NCI-H2196 (cell line): ENCODE results near the gene ALOX15B.
A peak's percentile ranks its signal among the peaks of the same experiment; 100 is the strongest.
"Not testable (repeated sequence)": the region's sequence is repeated elsewhere in the genome, so short reads cannot be mapped to it uniquely, and the experiment has no call there.

ENCODE experiments used
- DNase-seq: peaks from one replicate; lab custom pipeline; 2025; ENCODE audit not compliant: unreplicated experiment; lab: John Stamatoyannopoulos, UW

Gene ALOX15B

DNA sequence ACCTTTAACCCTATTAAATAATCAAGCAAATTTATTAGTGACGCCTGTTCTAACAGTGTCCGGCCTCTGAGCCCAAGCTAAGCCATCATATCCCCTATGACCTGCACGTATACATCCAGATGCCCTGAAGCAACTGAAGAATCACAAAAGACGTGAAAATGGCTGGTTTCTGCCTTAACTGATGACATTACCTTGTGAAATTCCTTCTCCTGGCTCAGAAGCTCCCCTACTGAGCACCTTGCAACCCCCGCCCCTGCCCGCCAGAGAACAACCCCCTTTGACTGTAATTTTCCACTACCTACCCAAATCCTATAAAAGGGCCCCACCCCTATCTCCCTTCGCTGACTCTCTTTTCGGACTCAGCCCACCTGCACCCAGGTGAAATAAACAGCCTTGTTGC lies 23.0 kb downstream of the ALOX15B start:
- DNase-seq, result not testable (repeated sequence)

DNA sequence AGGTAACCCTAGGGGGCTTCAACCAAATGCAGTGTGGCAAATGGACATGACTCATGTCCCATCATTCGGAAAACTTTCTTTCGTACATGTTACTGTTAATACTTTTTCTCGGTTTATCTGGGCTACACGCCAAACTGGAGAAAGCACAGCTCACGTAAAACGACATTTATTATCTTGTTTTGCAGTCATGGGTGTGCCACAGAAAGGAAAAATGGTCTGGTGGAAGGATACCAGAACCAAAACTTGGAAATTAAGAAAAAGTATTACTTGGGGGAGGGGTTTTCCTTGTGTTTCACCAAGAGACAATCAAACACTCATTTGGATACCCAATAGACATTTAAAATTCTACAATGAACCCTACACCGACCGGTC lies 23.6 kb downstream of the ALOX15B start:
- DNase-seq, result no peak

DNA sequence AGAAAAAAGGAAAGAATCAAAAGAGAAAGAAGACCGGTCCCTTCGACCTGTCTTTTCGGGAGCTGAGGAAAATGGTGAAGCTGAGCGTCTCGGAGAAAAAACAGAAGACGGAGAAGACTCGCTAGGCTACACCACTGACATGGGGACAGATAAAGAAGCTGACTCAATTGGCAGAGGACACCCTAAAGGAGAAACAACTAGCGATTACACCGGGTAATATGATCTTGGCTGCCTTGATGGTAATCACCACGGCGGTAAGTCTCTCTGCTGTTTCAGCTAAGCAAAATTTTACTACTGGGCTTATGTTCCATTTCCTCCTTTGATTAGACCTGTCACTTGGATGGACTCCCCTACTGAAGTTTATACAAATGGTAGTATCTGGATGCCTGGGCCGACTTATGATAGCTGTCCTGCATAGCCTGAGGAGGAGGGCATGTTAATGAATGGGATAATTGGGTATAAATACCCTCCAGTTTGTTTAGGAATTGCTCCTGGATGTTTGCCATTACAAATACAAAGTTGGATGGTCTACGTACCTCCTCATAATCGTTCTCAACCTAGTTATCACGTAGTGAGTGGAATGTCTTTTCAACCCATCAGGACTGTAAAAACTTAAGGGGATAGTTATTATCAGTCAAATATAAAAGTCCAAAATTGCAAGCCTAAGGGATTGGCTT lies 24.1 kb downstream of the ALOX15B start:
- DNase-seq, result no peak

DNA sequence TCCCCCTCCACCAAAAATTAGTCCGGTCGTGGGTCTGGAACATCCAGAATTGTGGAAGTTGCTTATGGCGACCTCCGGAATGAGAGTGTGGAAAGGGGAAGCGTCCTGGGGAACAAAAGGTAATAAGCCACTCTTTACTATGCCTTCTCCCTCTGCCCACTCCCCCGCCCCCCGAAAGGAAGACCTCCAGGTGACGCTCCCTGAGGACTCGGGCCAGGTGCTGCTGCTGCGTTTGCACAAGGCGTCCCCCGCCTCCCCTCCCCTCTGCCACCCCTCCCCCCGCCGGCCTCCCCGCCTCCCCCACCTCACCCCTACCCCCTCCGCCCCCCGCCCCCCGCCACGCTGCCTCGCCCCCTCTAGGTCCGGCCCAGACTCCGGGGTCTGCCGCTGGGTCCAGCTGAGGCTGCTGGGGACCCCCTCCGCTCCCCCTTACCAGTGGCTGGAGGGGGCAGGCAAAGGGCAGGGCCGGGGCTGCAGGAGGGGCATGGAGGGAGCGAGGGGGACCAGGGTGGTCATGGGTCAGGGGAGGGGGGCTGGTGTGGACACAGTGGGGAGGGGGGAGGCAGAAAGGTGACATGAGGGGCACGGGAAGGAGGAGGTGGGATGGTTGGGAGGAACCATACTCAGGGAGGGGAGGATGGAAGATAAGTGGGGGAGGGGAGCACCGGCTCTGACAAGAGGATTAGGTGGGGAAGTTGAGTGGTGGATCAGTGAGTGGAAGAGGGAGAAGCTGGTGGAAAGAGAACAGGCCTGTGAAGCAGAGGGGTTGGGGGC lies 25.1 kb downstream of the ALOX15B start:
- no peak for DNase-seq

DNA sequence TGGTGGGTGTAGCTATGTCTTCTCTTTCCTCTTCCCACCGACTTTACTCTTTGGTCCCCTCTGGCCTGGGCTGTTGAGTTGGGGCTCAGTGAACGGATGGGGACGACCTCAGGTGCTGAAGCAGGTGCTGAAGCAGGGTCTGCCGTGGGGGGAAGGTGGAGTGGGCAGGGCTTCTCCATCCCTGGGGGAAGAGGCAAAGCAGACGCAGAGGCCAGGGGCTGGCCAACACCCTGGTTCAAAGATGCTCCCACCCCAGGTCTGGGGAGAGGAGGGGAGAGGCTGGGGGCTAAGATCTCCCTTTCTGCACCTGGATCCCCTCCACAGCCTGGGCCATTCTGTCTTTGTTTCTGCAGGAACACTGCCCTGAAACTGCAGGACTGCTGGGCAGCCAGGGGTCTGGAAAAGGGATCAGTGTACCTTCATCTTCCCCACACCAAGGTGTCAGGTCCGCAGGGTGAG lies 25.7 kb downstream of the ALOX15B start:
- DNase-seq, result no peak

DNA sequence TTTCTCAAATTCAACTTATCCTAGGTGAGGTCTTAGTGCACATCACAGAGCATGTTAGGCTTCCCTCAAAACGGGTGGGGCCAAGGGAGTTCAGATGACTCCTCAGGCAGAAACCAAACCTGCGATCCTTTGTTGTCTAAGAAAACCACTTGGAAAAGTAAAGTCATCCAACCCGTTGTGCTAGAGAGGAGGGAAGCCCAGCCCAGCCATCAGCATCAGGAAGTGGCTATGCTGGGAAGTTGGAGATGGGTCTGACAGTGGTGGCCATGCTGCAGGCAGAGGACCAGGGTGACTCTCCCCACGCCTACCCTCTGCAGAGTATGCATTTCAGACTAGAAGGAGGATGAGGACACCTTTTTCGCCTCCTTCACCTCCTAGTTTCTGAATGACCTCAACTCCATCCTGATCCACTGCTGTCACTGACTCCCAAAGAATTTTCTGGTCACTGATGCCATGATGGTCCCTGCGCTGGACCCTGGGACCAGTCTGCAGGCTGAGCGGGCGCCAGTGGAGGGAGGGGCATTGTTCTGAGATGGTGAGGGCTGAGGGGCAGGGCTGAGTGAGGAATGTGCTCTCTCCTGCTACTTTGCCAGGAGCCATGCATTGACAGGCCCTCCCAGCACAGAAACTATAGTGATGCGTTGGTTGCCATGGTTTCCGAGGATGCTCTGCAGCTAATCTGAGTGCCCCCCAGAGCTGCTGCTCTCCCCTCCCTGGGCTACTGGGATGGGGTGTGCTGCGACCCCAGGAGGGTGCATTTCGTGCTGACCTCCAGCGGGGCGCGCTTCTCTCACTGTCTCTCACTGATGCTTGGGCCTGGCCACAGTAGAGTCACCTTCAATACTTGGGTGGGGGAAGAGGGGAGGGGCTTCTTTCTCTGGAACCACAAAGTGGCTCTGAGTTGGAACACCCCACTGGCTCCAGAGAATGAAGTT lies 28.2 kb downstream of the ALOX15B start:
- DNase-seq, result no peak

DNA sequence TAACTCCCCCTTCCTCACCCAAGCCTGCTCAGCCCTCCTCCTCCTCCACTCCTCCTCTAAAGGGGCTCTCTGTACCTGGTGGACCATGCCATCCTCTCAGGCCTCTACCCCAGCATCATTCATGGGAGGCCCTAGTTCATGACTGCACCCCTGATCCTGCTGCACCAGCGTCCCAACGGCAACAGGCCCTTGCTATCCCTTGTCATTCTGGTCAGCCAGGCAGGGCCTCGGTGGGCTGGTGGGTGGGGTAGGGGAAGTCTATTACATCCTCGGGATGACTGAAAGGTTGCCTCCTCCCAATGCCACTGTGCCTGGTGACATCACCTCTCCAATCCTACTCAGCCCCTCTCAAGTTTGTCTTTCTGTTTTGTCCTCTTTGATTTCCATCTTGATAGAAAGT lies 28.9 kb downstream of the ALOX15B start:
- DNase-seq, result no peak

DNA sequence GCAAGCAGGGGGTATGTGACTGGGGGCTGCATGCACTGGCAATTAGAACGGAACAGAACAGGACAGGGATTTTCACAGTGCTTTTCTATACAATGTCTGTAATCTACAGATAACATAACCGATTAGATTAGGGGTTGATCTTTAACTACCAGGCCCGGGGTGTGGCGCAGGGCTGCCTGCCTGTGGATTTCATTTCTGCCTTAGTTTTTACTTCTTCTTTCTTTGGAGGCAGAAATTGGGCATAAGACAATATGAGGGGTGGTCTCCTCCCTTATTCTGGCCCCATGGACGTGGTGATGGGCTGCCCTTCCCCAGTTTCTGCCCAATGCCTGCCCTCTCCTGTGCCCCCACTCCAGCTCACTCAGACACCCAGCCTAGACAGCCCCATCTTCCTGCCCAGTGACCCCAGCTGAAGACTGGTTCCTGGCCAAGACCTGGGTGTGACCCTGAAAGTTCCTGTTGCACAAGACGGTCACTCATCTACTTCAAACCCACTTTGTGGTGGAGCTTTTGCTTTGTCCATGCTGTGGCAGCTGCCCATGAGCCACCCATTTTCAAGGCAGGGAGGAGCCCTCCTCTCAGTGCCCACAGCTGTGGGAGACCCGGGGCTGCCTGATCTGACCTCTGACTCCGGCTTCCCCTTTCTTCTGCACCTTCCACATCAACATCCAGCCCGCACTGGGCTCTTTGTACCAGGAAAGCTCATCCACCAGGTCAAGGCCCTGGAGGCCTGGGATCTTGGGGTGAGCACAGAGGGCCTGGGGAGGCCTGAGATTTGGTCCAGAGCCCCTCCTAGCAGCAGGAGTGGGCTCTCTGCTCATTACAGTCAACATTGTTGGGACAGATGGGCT lies 30.1 kb downstream of the ALOX15B start:
- no peak for DNase-seq

DNA sequence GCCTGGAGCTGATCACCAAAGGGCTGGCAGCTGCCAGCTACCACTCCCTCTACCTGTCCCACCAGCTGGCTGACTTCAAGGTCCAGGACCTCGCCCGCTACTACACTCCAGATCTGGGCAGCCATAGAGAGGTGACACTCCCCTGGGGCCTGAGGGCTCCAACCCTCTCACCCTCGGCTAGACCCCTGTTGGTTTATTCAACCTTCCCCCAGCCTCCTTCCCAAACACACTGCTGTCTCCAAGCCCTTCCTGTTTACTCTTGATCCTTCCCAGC lies 30.7 kb downstream of the ALOX15B start:
- no peak for DNase-seq

DNA sequence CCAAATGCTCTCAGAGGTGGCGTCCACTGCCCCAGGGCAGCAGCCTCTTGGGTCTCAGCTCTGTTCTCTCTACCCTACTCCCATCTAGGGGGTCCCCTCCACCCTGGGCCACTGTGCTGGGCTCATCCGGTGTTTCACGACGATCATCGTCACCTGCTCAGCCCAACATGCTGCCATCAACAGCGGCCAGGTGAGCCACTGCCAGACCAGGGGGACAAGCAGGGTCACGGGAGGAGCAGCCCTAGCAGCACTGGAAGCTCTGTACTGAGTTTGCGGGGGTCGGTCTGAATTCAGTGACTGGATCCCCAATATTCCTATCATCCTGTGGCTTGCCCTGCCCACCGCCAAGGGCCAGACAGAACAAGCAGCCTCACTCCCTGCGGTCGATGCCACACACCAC lies 32.6 kb downstream of the ALOX15B start:
- DNase-seq, result no peak

DNA sequence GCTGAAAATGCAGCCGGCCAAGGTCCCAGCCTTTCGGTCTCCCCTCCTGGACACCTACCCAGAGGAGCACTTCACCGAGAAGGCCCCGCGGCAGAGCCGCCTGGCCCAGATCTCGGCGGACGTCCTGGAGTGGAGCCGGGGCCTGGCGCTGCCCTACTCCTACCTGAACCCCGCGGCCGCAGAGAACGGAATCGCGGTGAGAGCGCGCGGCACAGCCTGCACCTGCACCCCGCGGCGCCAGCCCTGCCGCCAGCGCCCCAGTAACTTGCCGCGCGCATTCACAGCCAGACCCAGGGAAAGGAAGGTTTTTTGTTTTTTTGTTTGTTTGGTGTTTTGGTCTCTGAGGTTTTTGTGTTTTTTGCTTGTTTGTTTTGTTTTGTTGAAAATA lies 33.5 kb downstream of the ALOX15B start:
- DNase-seq, result no peak

DNA sequence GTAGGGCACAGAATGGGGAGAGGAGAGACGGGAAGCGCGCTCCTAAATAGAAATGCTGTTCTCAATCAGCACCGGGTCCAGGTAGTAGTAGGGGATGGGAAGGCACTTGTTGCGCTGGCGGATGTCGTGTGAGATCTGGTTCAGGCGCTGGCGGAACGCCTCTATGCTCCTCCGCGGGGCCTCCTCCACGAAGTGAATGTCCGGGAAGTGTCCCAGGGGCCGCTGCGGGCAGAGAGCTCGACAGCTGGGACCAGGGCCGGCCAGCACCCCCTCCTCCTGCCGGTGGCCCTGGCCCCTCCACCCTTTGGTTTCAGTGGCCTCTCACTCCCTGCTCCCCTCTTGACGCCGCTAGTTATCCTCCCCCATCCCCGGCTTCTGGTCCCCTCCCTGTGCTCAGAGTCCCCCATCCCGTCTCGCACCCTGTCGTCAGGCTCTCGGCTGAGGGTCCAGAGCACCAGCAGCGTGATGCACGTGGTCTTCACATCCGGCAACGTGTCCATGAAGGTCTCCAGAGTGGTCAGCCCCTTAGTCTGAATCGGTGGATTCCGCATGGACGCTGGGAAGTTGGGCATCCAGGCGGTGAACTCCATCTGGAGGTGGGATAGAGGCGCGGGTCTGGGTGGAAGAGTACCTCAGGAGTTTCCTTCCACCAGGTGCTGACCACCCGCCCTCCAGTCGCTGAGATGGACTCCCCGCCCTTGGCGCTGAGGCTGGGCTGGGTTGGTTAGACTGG lies 34.0 kb downstream of the ALOX15B start:
- DNase-seq, result no peak

DNA sequence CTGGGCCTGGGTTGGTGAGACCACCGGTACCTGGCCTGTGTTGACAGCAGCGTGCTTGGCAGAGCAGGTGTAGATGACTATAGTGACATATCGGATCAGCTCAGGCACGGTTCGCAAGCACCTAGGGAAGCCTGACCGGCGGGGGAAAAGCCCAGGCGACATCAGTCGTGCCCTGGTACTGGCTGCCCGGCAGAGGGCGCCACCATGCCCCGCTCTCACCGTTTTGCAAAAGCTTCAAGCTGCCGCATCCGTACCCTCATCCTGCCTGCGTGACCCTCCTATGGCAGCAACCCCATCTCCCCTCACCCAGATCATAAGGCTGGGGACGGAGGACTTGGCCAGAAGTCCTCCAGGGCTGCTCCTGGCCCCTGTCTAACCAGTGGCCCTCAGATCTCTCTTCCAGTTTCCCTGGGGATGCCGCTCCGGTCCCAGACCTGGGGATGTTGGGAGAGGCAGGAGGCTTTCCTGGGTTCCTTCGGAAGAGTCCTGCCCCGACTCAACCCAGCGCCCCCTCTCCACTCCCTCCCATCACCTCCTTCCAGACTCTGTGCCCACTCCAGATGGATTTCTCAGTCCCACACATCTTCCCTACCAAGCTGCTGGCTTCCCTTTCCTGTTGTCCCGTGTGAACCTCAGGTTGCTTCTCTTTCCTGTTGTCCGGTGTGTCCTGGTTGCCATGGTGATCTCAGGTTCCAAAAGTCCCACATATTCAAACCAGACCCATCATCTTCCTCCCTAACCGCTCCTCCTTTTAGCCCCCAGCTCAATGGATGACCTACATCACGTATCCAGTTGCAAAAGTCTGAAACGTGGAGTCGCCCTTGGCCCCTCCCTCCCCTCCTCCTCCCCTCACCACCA lies 35.0 kb downstream of the ALOX15B start:
- DNase-seq, result peak; percentile 63

DNA sequence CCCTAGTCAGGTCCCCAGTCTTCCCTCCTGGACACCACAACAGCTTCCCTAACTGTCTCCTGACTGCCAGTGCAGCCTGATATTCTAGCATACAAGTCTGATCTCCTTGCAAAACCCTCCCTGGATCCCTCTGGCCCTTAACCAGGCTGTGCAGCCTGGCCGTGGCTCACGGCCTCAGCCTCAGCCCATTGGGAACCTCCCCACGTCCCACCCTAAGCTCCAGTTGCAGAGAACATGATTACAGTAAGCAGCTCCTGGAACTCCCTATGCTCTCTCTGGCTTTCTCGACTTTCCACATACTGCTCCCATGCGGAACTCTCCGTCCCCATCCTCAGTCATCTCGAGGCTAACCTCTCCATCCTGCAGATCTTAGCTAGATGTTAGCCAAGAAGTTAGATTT lies 35.7 kb downstream of the ALOX15B start:
- no peak for DNase-seq

DNA sequence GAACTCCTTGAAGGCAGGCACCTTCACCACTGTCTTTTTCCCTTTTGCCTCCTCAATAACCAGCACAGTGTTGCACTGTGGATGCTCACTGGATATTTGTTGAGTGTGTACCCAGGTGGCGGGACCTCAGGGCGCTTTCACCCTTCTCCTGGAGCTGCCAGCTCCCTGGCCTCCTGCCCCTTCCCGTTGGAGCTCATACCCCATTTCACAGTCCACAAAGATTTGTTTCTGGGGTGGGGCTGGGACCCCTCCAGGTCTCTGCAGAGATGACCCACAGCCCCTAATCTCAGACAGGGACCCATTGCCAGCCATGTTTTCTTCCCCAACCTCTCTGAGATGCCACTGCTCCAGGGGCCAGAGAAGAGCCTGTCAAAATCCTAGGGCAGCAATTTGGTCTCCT lies 36.2 kb downstream of the ALOX15B start:
- no peak for DNase-seq

DNA sequence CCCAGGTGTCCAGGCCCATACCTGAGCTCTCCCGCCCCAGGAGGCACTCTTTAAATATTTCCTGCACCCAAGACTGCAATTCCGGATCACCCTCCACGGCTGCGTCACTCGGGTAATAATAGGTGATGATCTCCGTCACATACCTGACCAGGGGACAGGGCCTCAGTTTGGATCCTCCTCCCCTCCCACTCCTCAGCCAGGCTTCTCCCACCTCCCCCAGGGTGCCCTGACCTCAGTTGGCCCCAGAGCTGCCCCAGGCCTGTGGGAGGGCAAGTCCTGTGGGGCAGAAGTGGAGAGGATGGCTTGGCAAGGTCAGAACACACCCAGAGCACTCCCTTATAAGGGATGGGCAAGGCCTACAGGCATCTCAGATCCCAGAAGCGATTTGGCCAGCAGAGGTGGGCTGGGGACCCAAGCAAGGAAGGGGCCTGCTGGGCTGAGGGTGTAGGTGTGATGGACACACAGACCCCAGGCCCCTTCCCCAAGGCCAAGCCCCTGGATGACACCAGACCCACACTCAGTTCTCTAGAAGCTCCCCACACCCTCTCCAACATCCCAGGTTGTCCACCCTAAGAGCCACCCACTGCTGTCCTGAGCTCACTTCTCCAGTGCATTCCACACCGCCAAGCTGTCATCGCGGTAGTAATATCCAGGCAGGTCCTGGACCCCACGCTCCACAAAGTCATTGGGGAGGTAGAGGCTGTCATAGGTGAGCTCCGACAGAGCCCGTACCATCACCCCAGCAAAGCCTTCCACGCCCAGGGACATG lies 36.9 kb downstream of the ALOX15B start:
- DNase-seq, result no peak

DNA sequence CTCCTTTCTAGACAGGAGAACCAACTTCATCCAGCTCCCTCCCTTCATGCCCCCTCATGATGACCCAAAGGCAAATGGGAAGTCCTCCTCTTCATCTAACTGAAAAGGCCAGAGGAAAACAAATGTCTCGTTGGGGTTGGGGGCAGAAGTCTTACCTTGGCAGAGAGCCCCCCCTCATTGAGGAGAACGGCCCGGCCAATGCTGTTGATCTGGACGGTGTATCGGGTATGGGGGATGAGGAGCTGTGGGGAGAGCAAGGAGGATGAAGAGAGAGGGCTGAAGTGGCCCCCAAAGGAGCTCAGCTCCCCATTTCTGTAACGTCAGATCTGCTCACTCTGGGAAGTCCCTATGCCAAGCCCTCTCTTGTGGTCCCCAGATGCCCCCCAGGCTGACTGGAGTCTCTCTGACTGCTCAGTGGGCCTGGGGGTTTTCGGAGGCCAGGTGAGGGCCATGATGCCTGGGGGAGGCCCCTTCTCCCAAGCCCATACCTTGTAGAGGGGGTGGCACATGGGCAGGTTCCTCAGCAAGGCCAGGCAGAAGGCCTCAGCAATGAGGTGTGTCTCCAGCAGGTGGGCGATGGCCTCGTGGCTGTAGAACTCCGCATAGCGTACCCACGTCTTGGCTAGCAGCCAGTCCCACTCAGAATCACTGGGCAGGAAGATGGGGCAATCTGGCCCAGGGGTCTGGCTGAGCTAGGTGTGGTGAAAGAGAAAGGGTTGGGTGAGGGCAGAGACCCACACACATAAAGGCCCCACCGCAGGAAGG lies 37.8 kb downstream of the ALOX15B start:
- DNase-seq, result no peak

DNA sequence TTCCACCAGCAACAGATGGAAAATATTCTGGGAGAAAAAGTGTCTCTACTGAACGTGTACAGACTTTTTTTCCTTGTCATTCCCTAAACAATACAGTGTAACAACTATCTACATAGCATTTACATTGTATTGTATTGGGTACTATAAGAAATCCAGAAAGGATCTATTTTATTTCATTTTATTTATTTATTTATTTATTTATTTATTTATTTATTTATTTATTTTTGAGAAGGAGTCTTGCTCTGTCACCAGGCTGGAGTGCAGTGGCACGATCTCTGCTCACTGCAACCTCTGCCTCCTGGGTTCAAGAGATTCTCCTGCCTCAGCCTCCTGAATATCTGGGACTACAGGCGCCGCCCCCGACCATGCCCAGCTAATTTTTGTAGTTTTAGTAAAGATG lies 39.1 kb downstream of the ALOX15B start:
- not testable (repeated sequence) for DNase-seq
